WI38 (cell line): ENCODE measurements around the gene TPST2.
"Not testable (repeated sequence)": the region's sequence is repeated elsewhere in the genome, so short reads cannot be mapped to it uniquely, and the experiment has no call there.

ENCODE experiments used
- H3K4me3 ChIP-seq: 2 replicates; pipeline ENCODE4 v1.5.1; 2011; ENCODE audit warnings: low read depth, mild to moderate bottlenecking, control low read depth, low read length
- CTCF ChIP-seq: IDR thresholded peaks from 2 replicates; pipeline ENCODE4 v1.5.1; 2012; ENCODE audit warnings: low read depth, mild to moderate bottlenecking, control low read depth, low read length

The TPST2 gene

GRCh38 chr22:26617271-26618199 is 27.6 kb upstream of the TPST2 start, which contains the start of gene CRYBB1:
TSS of gene CRYBB1 (minus strand) at chr22:26618027. CDS start at chr22:26616319, 1,708 bp downstream.
- no peak for TF ChIP-seq CTCF

GRCh38 chr22:26616650-26617049 is 26.7 kb upstream of the TPST2 start:
- H3K4me3 ChIP-seq = no peak overlapping the region
- TF ChIP-seq CTCF = no peak

More at GRCh38 chr22:26617271-26618199, 27.6 kb upstream of the TPST2 start, which contains the start of gene CRYBB1:
- no peak within 1 kb of the TSS for H3K4me3 ChIP-seq

GRCh38 chr22:26615830-26616435 is 26.0 kb upstream of the TPST2 start:
- no peak for TF ChIP-seq CTCF
- no peak overlapping the region for H3K4me3 ChIP-seq

- TF ChIP-seq CTCF = no peak
Measured at GRCh38 chr22:26615149-26615548, 25.2 kb upstream of the TPST2 start.

GRCh38 chr22:26614322-26614721 is 24.4 kb upstream of the TPST2 start:
- H3K4me3 ChIP-seq = no peak overlapping the region
- no peak for TF ChIP-seq CTCF

More at GRCh38 chr22:26615149-26615548, 25.2 kb upstream of the TPST2 start:
- H3K4me3 ChIP-seq = no peak overlapping the region

- not testable (repeated sequence) for H3K4me3 ChIP-seq
Measured at GRCh38 chr22:26613753-26614152, 23.8 kb upstream of the TPST2 start.

GRCh38 chr22:26612652-26613051 is 22.7 kb upstream of the TPST2 start:
- no peak overlapping the region for H3K4me3 ChIP-seq
- TF ChIP-seq CTCF = no peak
